GM12873 (cell line): ENCODE measurements around the gene FAM174B.

Experiments
- CTCF ChIP-seq: IDR thresholded peaks from 2 replicates; pipeline ENCODE4 v1.5.1; 2012; ENCODE audit warnings: low read depth, mild to moderate bottlenecking, moderate library complexity, low read length, control low read depth; ENCODE audit not compliant: insufficient read depth; ENCODE audit errors: missing control alignments

The FAM174B gene

GRCh38 chr15:92619145-92620101 lies 36.2 kb downstream of the FAM174B start:
- TF ChIP-seq CTCF = no peak

- no peak for TF ChIP-seq CTCF
These were observed 37.7 kb downstream of the FAM174B start for GRCh38 chr15:92617549-92618520.

- no peak for TF ChIP-seq CTCF
These were observed 38.7 kb downstream of the FAM174B start for GRCh38 chr15:92616621-92617548.

- TF ChIP-seq CTCF = no peak
These were observed 40.5 kb downstream of the FAM174B start for GRCh38 chr15:92614791-92615785.

GRCh38 chr15:92614301-92614700 lies 41.3 kb downstream of the FAM174B start:
- TF ChIP-seq CTCF = no peak

- TF ChIP-seq CTCF = no peak
These were observed 41.7 kb downstream of the FAM174B start for GRCh38 chr15:92613841-92614240.
